LNCaP clone FGC (cell line): ENCODE results near the gene CFAP61.

Experiments used
- DNase-seq: peaks from one replicate; pipeline ENCODE4 v3.0.0-alpha.2; 2011; ENCODE audit warnings: low read depth
- H3K4me3 ChIP-seq: 2 replicates; pipeline ENCODE4 v1.5.1; 2011; ENCODE audit warnings: mild to moderate bottlenecking, low read depth, low read length, control low read depth
- TF ChIP-seq, protein P1 (sequence below): IDR thresholded peaks from 2 replicates; pipeline ENCODE4 v1.5.1; 2012; ENCODE audit warnings: mild to moderate bottlenecking; ENCODE audit not compliant: control insufficient read depth, insufficient read depth; ENCODE audit errors: extremely low read depth

The CFAP61 gene

DNA sequence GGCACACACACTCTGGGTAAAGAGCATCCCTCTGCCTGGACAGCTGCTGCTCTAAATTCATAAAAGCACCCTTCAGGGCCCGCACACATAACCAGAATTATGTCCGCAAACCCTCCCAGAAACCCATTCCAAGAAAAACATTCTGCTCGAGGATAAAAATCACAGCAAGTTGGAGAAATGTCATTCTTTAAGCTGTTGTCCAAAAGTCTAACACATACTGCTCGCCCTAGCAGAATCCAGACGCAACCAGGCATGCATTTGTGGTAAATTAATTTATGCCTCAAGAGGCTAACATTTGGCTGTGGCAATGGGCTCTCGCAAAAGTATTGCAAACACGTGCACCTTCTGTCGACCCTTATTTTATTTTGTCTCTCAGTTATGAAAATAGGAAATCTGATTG, 199.5 kb downstream of the CFAP61 start:
- TF ChIP-seq, protein P1, sequence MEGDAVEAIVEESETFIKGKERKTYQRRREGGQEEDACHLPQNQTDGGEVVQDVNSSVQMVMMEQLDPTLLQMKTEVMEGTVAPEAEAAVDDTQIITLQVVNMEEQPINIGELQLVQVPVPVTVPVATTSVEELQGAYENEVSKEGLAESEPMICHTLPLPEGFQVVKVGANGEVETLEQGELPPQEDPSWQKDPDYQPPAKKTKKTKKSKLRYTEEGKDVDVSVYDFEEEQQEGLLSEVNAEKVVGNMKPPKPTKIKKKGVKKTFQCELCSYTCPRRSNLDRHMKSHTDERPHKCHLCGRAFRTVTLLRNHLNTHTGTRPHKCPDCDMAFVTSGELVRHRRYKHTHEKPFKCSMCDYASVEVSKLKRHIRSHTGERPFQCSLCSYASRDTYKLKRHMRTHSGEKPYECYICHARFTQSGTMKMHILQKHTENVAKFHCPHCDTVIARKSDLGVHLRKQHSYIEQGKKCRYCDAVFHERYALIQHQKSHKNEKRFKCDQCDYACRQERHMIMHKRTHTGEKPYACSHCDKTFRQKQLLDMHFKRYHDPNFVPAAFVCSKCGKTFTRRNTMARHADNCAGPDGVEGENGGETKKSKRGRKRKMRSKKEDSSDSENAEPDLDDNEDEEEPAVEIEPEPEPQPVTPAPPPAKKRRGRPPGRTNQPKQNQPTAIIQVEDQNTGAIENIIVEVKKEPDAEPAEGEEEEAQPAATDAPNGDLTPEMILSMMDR: no peak
- no peak for DNase-seq

DNA sequence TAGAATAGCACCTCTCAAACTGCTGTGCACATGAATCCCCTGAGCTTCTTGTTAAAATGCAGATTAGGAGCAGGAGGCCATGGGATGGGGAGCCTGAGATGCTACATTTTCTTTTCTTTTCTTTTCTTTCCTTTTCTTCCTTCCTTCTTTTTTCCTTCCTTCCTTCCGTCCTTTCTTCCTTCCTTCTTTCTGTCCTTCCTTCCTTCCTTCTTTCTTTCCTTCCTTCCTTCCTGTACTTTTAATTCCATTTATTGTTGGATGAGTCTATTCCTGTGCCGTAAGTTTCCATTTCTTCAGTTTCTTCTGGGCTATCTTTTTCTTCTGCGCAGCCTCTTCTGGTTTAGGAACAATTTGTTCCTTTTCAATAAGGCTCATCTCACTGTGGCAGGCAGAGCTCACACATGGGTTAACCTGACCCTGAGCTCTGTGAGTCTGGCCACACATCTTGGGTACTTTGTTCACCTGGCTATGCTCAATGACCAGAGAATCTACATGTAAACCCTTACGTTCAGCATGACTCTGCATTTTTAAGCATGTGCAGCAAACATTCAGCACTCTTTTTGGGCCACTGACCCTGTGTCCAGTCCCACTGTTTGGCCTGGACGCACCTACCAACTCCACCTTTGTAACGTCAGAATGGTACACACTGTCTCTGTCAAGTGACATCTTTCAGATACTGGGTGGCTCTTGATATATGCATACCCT, 200.9 kb downstream of the CFAP61 start:
- H3K4me3 ChIP-seq: no peak overlapping the region

More for the DNA sequence above, 199.5 kb downstream of the CFAP61 start:
- no peak overlapping the region for H3K4me3 ChIP-seq

DNA sequence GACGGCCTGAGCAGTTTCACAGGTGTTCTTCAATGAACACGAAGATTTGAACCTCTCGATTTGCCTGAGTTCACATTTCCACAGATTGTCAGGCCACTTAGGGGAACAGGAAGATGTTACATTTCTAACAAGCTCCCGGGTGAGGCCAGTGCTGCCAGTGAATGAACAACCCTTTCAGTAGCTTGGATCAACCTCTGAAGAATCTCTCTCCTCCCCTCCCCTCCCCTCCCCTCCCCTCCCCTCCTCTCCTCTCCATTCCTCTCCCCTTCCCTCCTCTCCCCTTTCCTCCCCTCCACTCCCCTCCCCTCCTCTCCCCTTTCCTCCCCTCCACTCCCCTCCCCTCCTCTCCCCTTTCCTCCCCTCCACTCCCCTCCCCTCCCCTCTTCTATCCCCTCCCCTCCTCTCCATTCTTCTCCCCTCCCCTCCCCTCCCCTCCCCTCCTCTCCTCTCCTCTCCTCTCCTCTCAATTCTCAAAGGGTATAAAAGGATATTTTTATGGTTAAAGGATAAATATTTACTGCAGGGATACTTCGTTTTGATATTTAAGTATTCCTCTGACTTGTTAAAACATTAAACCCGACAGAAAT, 201.5 kb downstream of the CFAP61 start:
- no peak overlapping the region for H3K4me3 ChIP-seq
- no peak for DNase-seq
- TF ChIP-seq, protein P1: no peak

More for the DNA sequence above, 200.9 kb downstream of the CFAP61 start:
- TF ChIP-seq, protein P1: no peak
- no peak for DNase-seq

DNA sequence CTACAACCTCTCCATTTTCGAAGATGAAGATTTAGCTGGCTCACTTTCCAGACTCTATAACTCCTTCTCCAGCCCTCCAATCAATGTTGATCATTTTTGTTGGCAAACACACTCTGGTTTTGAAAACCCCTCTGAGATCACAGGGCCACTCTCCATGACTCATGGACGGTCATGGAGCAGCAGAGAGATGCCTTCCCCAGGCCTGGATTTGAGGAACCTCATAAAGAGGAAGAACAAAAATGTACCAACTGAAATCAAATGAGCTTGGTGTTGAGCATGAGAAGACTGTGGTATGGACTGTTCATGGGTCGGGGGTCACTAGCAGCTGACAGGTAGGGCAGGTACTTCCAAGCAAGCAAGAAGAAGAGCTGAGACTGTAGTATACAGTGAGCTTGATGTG, 202.8 kb downstream of the CFAP61 start:
- DNase-seq: no peak
- H3K4me3 ChIP-seq: no peak overlapping the region
- TF ChIP-seq, protein P1: no peak

DNA sequence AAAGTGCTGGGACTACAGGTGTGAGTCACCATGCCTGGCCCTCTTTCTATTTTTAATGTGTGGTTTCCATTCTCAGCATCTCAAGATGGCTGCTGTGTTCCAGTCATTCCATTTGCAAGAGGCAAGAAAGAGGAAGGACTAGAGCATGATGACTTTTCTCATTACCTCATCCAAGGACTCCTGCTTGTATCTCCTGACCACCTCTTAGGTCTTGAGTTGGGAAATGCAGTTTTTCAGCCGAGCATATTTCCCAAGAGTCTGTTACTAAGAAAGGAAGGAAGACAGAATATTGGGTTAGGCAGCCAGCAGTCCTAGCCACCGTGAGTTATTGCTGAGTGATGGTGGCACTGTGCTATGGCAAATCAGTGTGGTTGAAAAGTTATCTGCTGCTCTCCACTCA, 207.2 kb downstream of the CFAP61 start:
- DNase-seq: no peak
- TF ChIP-seq, protein P1: no peak
- no peak overlapping the region for H3K4me3 ChIP-seq

DNA sequence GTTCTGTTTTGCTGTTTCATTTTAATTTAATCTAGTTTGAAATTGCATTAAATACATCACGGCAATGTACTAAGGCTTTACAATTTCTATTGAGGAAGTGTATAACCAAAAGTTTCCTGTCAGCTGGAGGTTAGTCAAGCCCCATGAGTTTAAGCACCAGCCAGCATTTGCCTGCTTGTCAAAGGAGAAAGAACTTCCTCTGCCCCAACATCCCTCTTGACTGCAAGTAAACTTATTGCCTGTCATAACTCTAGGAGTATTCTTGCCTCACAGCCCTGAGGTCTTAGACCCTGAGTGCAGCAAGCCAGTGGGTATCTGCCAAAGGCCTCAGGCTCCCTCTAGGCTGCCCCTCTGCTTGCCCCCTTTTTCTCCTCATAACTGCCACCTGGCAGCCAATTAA, 208.8 kb downstream of the CFAP61 start:
- no peak for DNase-seq
- TF ChIP-seq, protein P1: no peak

More for the DNA sequence above, 208.8 kb downstream of the CFAP61 start:
- no peak overlapping the region for H3K4me3 ChIP-seq
